Nephron (organoid): Measurements from ENCODE around the gene RAG2.

Experiments
- H3K27ac Mint-ChIP-seq, 3 experiments: 2 replicates each; pipeline ENCODE4 v1.8.0; 2020; ENCODE audit warnings: mixed read lengths in 3 of 3, mild to moderate bottlenecking in 2 of 3, moderate library complexity in 1 of 3
- H3K27me3 Mint-ChIP-seq: 2 replicates; pipeline ENCODE4 v1.8.0; 2021; ENCODE audit warnings: low read depth, mild to moderate bottlenecking, moderate library complexity, mixed read lengths
- H3K36me3 Mint-ChIP-seq: 2 replicates; pipeline ENCODE4 v1.8.0; 2020; ENCODE audit warnings: low read depth, mixed read lengths
- H3K4me1 Mint-ChIP-seq: 2 replicates; pipeline ENCODE4 v1.8.0; 2020; ENCODE audit warnings: mixed read lengths
- H3K4me3 Mint-ChIP-seq, 3 experiments: 2 replicates each; pipeline ENCODE4 v1.8.0; 2020; ENCODE audit warnings: mild to moderate bottlenecking in 3 of 3, mixed read lengths in 3 of 3, moderate library complexity in 2 of 3
- H3K9me3 Mint-ChIP-seq: 2 replicates; pipeline ENCODE4 v1.8.0; 2020; ENCODE audit warnings: mixed read lengths
- CTCF ChIP-seq, 3 experiments: fragments of 200-600 bp; sonication (generic); IDR thresholded peaks; one replicate each; pipeline ENCODE4 v1.5.0; 2021; ENCODE audit warnings: antibody characterized with exemption in 3 of 3; ENCODE audit not compliant: unreplicated experiment in 3 of 3

The RAG2 gene

GRCh38 chr11:36608491-36609199 is 10.6 kb upstream of the RAG2 start:
- no peak overlapping the region for H3K27ac Mint-ChIP-seq
- no peaks in the 10 kb centered on the region for H3K4me1 Mint-ChIP-seq
- no peak for TF ChIP-seq CTCF (IDR thresholded peaks at IDR 0.05; ENCODE audit: unreplicated experiment in 3 of 3)
- no peak overlapping the region for H3K4me3 Mint-ChIP-seq
- H3K9me3 Mint-ChIP-seq = peaks cover 2% of the 10 kb centered on the region
- peaks cover 10% of the 10 kb centered on the region for H3K36me3 Mint-ChIP-seq
- no peaks in the 10 kb centered on the region for H3K27me3 Mint-ChIP-seq

GRCh38 chr11:36605221-36606216 is 7.5 kb upstream of the RAG2 start:
- Mint-ChIP-seq H3K4me1 (no peaks in the 10 kb centered on the region), H3K36me3 (no peaks in the 10 kb centered on the region), H3K27me3 (no peaks in the 10 kb centered on the region), H3K27ac (no peak overlapping the region), H3K4me3 (no peak overlapping the region), H3K9me3 (no peaks in the 10 kb centered on the region)
- TF ChIP-seq CTCF (IDR thresholded peaks at IDR 0.05; ENCODE audit: unreplicated experiment in 3 of 3) = no peak

GRCh38 chr11:36602135-36602534 is 4.1 kb upstream of the RAG2 start:
- TF ChIP-seq CTCF (IDR thresholded peaks at IDR 0.05; ENCODE audit: unreplicated experiment in 3 of 3) = no peak
- Mint-ChIP-seq H3K27ac (no peak overlapping the region), H3K9me3 (no peaks in the 10 kb centered on the region), H3K36me3 (no peaks in the 10 kb centered on the region), H3K27me3 (no peaks in the 10 kb centered on the region), H3K4me3 (no peak overlapping the region), H3K4me1 (no peaks in the 10 kb centered on the region)

GRCh38 chr11:36601155-36601554 is 3.1 kb upstream of the RAG2 start:
- no peak for TF ChIP-seq CTCF (IDR thresholded peaks at IDR 0.05; ENCODE audit: unreplicated experiment in 3 of 3)
- H3K4me1 Mint-ChIP-seq = peaks cover 2% of the 10 kb centered on the region
- no peaks in the 10 kb centered on the region for H3K9me3 Mint-ChIP-seq
- no peak overlapping the region for H3K27ac Mint-ChIP-seq
- H3K36me3 Mint-ChIP-seq = no peaks in the 10 kb centered on the region
- H3K4me3 Mint-ChIP-seq = no peak overlapping the region
- no peaks in the 10 kb centered on the region for H3K27me3 Mint-ChIP-seq

- Mint-ChIP-seq H3K36me3 (no peaks in the 10 kb centered on the region), H3K27me3 (no peaks in the 10 kb centered on the region), H3K9me3 (no peaks in the 10 kb centered on the region), H3K4me3 (no peak overlapping the region), H3K27ac (no peak overlapping the region), H3K4me1 (peaks cover 11% of the 10 kb centered on the region)
- no peak for TF ChIP-seq CTCF (IDR thresholded peaks at IDR 0.05; ENCODE audit: unreplicated experiment in 3 of 3)
Observed at GRCh38 chr11:36600180-36600579, 2.1 kb upstream of the RAG2 start.
